ENCODE measurements around the gene TACO1.

GRCh38 chr17:63633742-63634141 is 33.0 kb downstream of the TACO1 start:
- TF ChIP-seq EZH2 (IDR thresholded peaks at IDR 0.05) (no peak), POLR2AphosphoS5 (IDR thresholded peaks at IDR 0.05; ENCODE audit: borderline replicate concordance, low read depth, low read length) (no peak), FOXP2 (optimal IDR thresholded peaks at IDR 0.05; ENCODE audit: control extremely low read depth, extremely low read length, insufficient read depth) (no peak)

Data from SK-N-MC (cell line).